Suprapubic skin (tissue), 4 donors: ENCODE measurements around the gene CALD1.

Experiments used
- CTCF ChIP-seq, 2 donors: fragments of 200-600 bp in 1 of 2; fragments of 450-650 bp in 1 of 2; sonication (generic) in 1 of 2; IDR thresholded peaks; one replicate each; pipeline ENCODE4 v1.5.1; 2016 to 2019; ENCODE audit warnings: antibody characterized with exemption in 2 of 2, mild to moderate bottlenecking in 1 of 2, moderate library complexity in 1 of 2
- EP300 ChIP-seq: sonication (generic); formaldehyde crosslinking; IDR thresholded peaks from one replicate; pipeline ENCODE4 v1.6.1; 2017; ENCODE audit warnings: antibody characterized with exemption
- POLR2A ChIP-seq, 2 donors: fragments of 450-650 bp; IDR thresholded peaks; one replicate each; pipeline ENCODE4 v1.6.1; 2017; ENCODE audit warnings: antibody characterized with exemption in 2 of 2, mild to moderate bottlenecking in 2 of 2, moderate library complexity in 2 of 2
- POLR2AphosphoS5 ChIP-seq, 3 donors: sonication (generic); formaldehyde crosslinking; IDR thresholded peaks; one replicate each; pipeline ENCODE4 v1.6.1; 2017; ENCODE audit warnings: antibody characterized with exemption in 3 of 3

GRCh38 chr7:134752006-134752760 is 27.3 kb upstream of the CALD1 start:
- TF ChIP-seq CTCF (IDR thresholded peaks at IDR 0.05) (no peak), POLR2A (IDR thresholded peaks at IDR 0.05) (no peak), EP300 (no peak), POLR2AphosphoS5 (IDR thresholded peaks at IDR 0.05) (no peak)
